Right lobe of liver (tissue), 6 donors: ENCODE measurements around the gene TELO2. TPM values are rescaled to one million over a fixed set of nuclear protein-coding genes. Genes with fewer than 3 reads are reported as not detected.
A peak's percentile ranks its signal among the peaks of the same experiment; 100 is the strongest.

ENCODE experiments used
- ATAC-seq, 4 donors: fragments of 200-7000 bp; cut with Tn5 transposase; one replicate each; pipeline ENCODE4 v1.9.1; 2020; ENCODE audit warnings: mild to moderate bottlenecking in 4 of 4, moderate library complexity in 4 of 4
- DNase-seq, 3 donors: peaks; one replicate each; pipeline ENCODE4 v3.0.0-alpha.2; 2020
- H3K27ac ChIP-seq, 3 donors: fragments of 200-600 bp; one replicate each; pipeline ENCODE4 v1.8.0; 2022
- H3K27me3 ChIP-seq, 2 donors: fragments of 200-600 bp; one replicate each; pipeline ENCODE4 v1.8.0; 2022
- H3K36me3 ChIP-seq, 4 donors: fragments of 200-600 bp; sonication (generic) in 1 of 4; one replicate each; pipeline versions ENCODE4 v1.5.1 to v1.8.0; 2017 to 2022; ENCODE audit warnings: control low read depth in 1 of 4
- H3K4me1 ChIP-seq, 4 donors: fragments of 200-600 bp; sonication (generic) in 1 of 4; one replicate each; pipeline versions ENCODE4 v1.5.1 to v1.8.0; 2017 to 2022; ENCODE audit warnings: control low read depth in 1 of 4
- H3K4me3 ChIP-seq, 3 donors: fragments of 200-600 bp; one replicate each; pipeline ENCODE4 v1.8.0; 2022
- H3K9me3 ChIP-seq, 4 donors: fragments of 200-600 bp; sonication (generic) in 1 of 4; one replicate each; pipeline versions ENCODE4 v1.5.1 to v1.8.0; 2017 to 2022; ENCODE audit warnings: control low read depth in 1 of 4
- CTCF ChIP-seq, 4 donors: fragments of 200-600 bp in 3 of 4; fragments of 450-650 bp in 1 of 4; IDR thresholded peaks; one replicate each; pipeline versions ENCODE4 v1.5.1 to v1.8.0; 2016 to 2022; ENCODE audit warnings: antibody characterized with exemption in 4 of 4, mild to moderate bottlenecking in 2 of 4
- POLR2A ChIP-seq: fragments of 450-650 bp; IDR thresholded peaks from one replicate; pipeline ENCODE4 v1.6.1; 2017; ENCODE audit warnings: antibody characterized with exemption, mild to moderate bottlenecking
- WGBS: methylation state at CpG from one replicate; pipeline ENCODE4 v1.1.6; 2018; ENCODE audit warnings: low coverage, low lambda C conversion rate; ENCODE audit not compliant: insufficient coverage; ENCODE audit errors: missing lambda C conversion rate; 5-methylcytosine and 5-hydroxymethylcytosine counted together
- intact Hi-C, 2 donors: fragments of 100-400 bp; cut with DNase I; formaldehyde crosslinking; loops; one replicate each; pipeline versions ENCODE4 v1.11.2 to v1.14.1; 2022
- total RNA-seq, 6 experiments: library from RNA; depleted of rRNA in 2 of 6; stranded (reverse); fragments of >200 nt in 2 of 6; fragmentation: NEBNext Ultra II Directional in 3 of 6; extraction: Animal tissue kit (Norgen Biotek cat#: 25700) in 3 of 6; gene quantifications; one replicate each; pipeline versions ENCODE4 v1.1.0 to v1.2.4, GENCODE V29; 2016 to 2023
- donor health status: DM: no; HTN: yes; CAD: no.
- donor health status: DM: no; HTN: no; CAD: no.
- donor health status: DM: no; HTN: no; CAD: no.
- donor health status: DM: no; HTN: yes; CAD: no.
- donor health status: DM: no; HTN: yes; CAD: no.

TELO2 gene
- total RNA-seq, 6 experiments from 2014 or later: 9.5 to 31.0 (median 20.8) TPM

- intact Hi-C loops: no loop called here
- ATAC-seq (no peak), DNase-seq (no peak)
- Histone ChIP-seq H3K4me3 (no peak overlapping the region), H3K27me3 (no peaks in the 10 kb centered on the region), H3K27ac (no peak overlapping the region), H3K36me3 (peaks cover 0 to 10% (median 5%) of the 10 kb centered on the region in 4 donors), H3K9me3 (no peaks in the 10 kb centered on the region), H3K4me1 (peaks cover 0 to 16% (median 0%) of the 10 kb centered on the region in 4 donors)
- WGBS: 100% methylated on average over 3 of the region's 12 CpGs
- TF ChIP-seq POLR2A (no peak), CTCF (IDR thresholded peaks at IDR 0.05) (no peak)
Observed at GRCh38 chr16:1551166-1551565, 58.0 kb downstream of the TELO2 start.

GRCh38 chr16:1552129-1552528 lies 59.0 kb downstream of the TELO2 start:
- Histone ChIP-seq H3K27ac (no peak overlapping the region), H3K36me3 (peaks cover 0 to 15% (median 5%) of the 10 kb centered on the region in 4 donors)

GRCh38 chr16:1553946-1554825 lies 61.0 kb downstream of the TELO2 start:
- Histone ChIP-seq H3K27me3 (no peaks in the 10 kb centered on the region), H3K36me3 (peaks cover 0 to 16% (median 5%) of the 10 kb centered on the region in 4 donors), H3K4me1 (no peaks in the 10 kb centered on the region), H3K4me3 (no peak overlapping the region), H3K27ac (no peak overlapping the region), H3K9me3 (no peaks in the 10 kb centered on the region)
- TF ChIP-seq POLR2A: no peak
- no peak for TF ChIP-seq CTCF (IDR thresholded peaks at IDR 0.05)
- WGBS: 83% methylated on average over 16 of the region's 19 CpGs
- no peak for DNase-seq
- intact Hi-C loops: no loop called here
- peak in 1 of 4 donors; percentile 27 for ATAC-seq

More at GRCh38 chr16:1552129-1552528, 59.0 kb downstream of the TELO2 start:
- H3K27me3 ChIP-seq: no peaks in the 10 kb centered on the region
- ATAC-seq (no peak), DNase-seq (no peak)
- WGBS: 100% methylated on average over 2 of the region's 15 CpGs
- TF ChIP-seq CTCF (IDR thresholded peaks at IDR 0.05) (no peak), POLR2A (no peak)
- H3K4me3 ChIP-seq: no peak overlapping the region
- H3K9me3 ChIP-seq: no peaks in the 10 kb centered on the region
- H3K4me1 ChIP-seq: peaks cover 0 to 12% (median 0%) of the 10 kb centered on the region in 4 donors
- intact Hi-C loops: no loop called here

GRCh38 chr16:1554826-1555445 lies 61.8 kb downstream of the TELO2 start:
- H3K9me3 ChIP-seq: no peaks in the 10 kb centered on the region
- no peak overlapping the region for H3K4me3 ChIP-seq
- intact Hi-C loops: no loop called here
- DNase-seq (no peak), ATAC-seq (no peak)
- 96% methylated on average over 12 of the region's 34 CpGs for WGBS
- TF ChIP-seq CTCF (IDR thresholded peaks at IDR 0.05) (no peak), POLR2A (no peak)
- no peaks in the 10 kb centered on the region for H3K4me1 ChIP-seq
- H3K36me3 ChIP-seq: peaks cover 0 to 16% (median 5%) of the 10 kb centered on the region in 4 donors
- H3K27me3 ChIP-seq: no peaks in the 10 kb centered on the region
- H3K27ac ChIP-seq: no peak overlapping the region
